GM12878 (cell line): ENCODE results near the gene PPHLN1. TPM values are rescaled to one million over a fixed set of nuclear protein-coding genes. Genes with fewer than 3 reads are reported as not detected.

Experiments used
- ASH2L ChIP-seq: fragments of 300-600, 200-600 bp; sonication (generic); IDR thresholded peaks from 2 replicates; pipeline ENCODE4 v1.6.1; 2017; ENCODE audit warnings: low read depth, mild to moderate bottlenecking, borderline replicate concordance
- BHLHE40 ChIP-seq, 2 experiments: fragments of 450-650 bp in 1 of 2; IDR thresholded peaks; 2 replicates each; pipeline ENCODE4 v1.6.1; 2011 to 2017; ENCODE audit warnings: low read depth in 2 of 2, borderline replicate concordance in 1 of 2, improper control_type of control experiment in 1 of 2, low read length in 1 of 2, mild to moderate bottlenecking in 1 of 2
- FOXM1 ChIP-seq: IDR thresholded peaks from 2 replicates; pipeline ENCODE4 v1.6.1; 2012; ENCODE audit warnings: low read depth, mild to moderate bottlenecking, inconsistent platforms, low read length, moderate library complexity
- GATAD2B ChIP-seq: fragments of 450-650 bp; conservative IDR thresholded peaks from 2 replicates; pipeline ENCODE4 v1.6.1; 2017; ENCODE audit warnings: low read depth, mild to moderate bottlenecking, moderate library complexity
- IKZF1 ChIP-seq: fragments of 450-650 bp; conservative IDR thresholded peaks from 2 replicates; pipeline ENCODE4 v1.6.1; 2017; ENCODE audit warnings: antibody characterized with exemption, mild to moderate bottlenecking
- JUNB ChIP-seq: IDR thresholded peaks from 2 replicates; pipeline ENCODE4 v1.6.1; 2016; ENCODE audit warnings: antibody characterized with exemption, mild to moderate bottlenecking
- MEF2A ChIP-seq: IDR thresholded peaks from 2 replicates; pipeline ENCODE4 v1.6.1; 2011; ENCODE audit warnings: low read depth, mild to moderate bottlenecking, low read length, moderate library complexity; ENCODE audit not compliant: insufficient read depth
- MXI1 ChIP-seq: fragments of 150-350 bp; IDR thresholded peaks from 2 replicates; pipeline ENCODE4 v1.6.1; 2011; ENCODE audit warnings: low read depth, mild to moderate bottlenecking, inconsistent platforms, low read length, improper control_type of control experiment
- NFYA ChIP-seq: IDR thresholded peaks from 2 replicates; pipeline ENCODE4 v1.6.1; 2011; ENCODE audit warnings: low read depth, mild to moderate bottlenecking, low read length, improper control_type of control experiment, borderline replicate concordance
- SMAD1 ChIP-seq: fragments of 450-650 bp; IDR thresholded peaks from 2 replicates; pipeline ENCODE4 v1.6.1; 2018; ENCODE audit warnings: mild to moderate bottlenecking, low read depth; ENCODE audit not compliant: partially characterized antibody
- SP1 ChIP-seq: IDR thresholded peaks from one replicate; pipeline ENCODE4 v1.6.1; 2011; ENCODE audit warnings: low read depth, low read length
- SPI1 ChIP-seq: IDR thresholded peaks from 2 replicates; pipeline ENCODE4 v1.6.1; 2011; ENCODE audit warnings: low read depth, mild to moderate bottlenecking, low read length, moderate library complexity, borderline replicate concordance; ENCODE audit not compliant: insufficient read depth
- polyA plus RNA-seq, 11 experiments: library from polyadenylated mRNA; depleted of rRNA in 4 of 11; unstranded in 6 of 11; stranded (reverse) in 5 of 11; fragments of >200 nt; fragmentation: Nextera tagmentation in 4 of 11; fragmentation: Illumina TruSeq in 1 of 11; extraction: Ambion mirVana in 4 of 11; extraction: Trizol in 1 of 11; gene quantifications; 1 replicate in 1 of 11; 2 replicates in 10 of 11; pipeline versions ENCODE4 v1.2.1 to v1.2.3, GENCODE V29; 2011 to 2016; ENCODE audit warnings: inconsistent platforms in 2 of 11, missing spikeins in 2 of 11, low read depth in 1 of 11
- total RNA-seq, 4 experiments: library from RNA; depleted of rRNA in 3 of 4; stranded (reverse); fragments of >200 nt in 3 of 4; fragmentation: Illumina TruSeq in 1 of 4; extraction: Trizol in 1 of 4; gene quantifications; 2 replicates each; pipeline versions ENCODE4 v1.2.1 to v1.2.3, GENCODE V29; 2013 to 2021
- TF ChIP-seq, protein P1 (sequence below): fragments of 450-650 bp; IDR thresholded peaks from 2 replicates; pipeline ENCODE4 v1.6.1; 2016; ENCODE audit warnings: mild to moderate bottlenecking
- TF ChIP-seq, protein P2 (sequence below): fragments of 450-650 bp; IDR thresholded peaks from 2 replicates; pipeline ENCODE4 v1.6.1; 2017; ENCODE audit warnings: antibody characterized with exemption, mild to moderate bottlenecking, moderate library complexity

Gene PPHLN1
- total and polyA plus RNA-seq, 10 of the 15 experiments (the other 5 are each of a cell fraction or from before 2014, with no cell fraction given) = 73.6 to 117 (median 92.1) TPM

DNA sequence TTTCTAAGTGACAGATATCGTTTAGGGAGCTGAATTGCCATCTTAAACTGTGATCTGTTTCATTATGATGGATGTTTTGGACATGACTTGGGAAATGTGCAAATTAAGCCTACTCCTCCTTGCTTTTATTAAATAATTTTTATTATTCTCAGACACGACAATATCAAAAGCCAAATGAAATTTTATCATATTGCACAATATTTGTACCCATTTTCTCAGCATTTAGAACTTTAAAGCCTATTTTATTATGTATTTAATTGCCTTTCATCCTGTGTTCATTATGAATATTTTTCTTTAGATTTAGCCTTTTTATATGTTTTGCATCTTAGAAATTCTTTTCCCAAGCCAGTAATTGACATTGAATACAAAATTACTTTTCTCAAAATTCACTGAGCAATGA is 102.9 kb downstream of the PPHLN1 start (continued):
- TF ChIP-seq MXI1 (no peak), NFYA (no peak), JUNB (no peak), ASH2L (no peak), FOXM1 (no peak), SPI1 (no peak), GATAD2B (no peak), BHLHE40 (IDR thresholded peaks at IDR 0.05; ENCODE audit: borderline replicate concordance in 1 of 2, low read depth in 2 of 2, low read length in 1 of 2) (no peak), SP1 (no peak), IKZF1 (no peak), MEF2A (no peak), SMAD1 (no peak)
- TF ChIP-seq, protein P1, sequence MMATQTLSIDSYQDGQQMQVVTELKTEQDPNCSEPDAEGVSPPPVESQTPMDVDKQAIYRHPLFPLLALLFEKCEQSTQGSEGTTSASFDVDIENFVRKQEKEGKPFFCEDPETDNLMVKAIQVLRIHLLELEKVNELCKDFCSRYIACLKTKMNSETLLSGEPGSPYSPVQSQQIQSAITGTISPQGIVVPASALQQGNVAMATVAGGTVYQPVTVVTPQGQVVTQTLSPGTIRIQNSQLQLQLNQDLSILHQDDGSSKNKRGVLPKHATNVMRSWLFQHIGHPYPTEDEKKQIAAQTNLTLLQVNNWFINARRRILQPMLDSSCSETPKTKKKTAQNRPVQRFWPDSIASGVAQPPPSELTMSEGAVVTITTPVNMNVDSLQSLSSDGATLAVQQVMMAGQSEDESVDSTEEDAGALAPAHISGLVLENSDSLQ = no peak
- TF ChIP-seq, protein P2, sequence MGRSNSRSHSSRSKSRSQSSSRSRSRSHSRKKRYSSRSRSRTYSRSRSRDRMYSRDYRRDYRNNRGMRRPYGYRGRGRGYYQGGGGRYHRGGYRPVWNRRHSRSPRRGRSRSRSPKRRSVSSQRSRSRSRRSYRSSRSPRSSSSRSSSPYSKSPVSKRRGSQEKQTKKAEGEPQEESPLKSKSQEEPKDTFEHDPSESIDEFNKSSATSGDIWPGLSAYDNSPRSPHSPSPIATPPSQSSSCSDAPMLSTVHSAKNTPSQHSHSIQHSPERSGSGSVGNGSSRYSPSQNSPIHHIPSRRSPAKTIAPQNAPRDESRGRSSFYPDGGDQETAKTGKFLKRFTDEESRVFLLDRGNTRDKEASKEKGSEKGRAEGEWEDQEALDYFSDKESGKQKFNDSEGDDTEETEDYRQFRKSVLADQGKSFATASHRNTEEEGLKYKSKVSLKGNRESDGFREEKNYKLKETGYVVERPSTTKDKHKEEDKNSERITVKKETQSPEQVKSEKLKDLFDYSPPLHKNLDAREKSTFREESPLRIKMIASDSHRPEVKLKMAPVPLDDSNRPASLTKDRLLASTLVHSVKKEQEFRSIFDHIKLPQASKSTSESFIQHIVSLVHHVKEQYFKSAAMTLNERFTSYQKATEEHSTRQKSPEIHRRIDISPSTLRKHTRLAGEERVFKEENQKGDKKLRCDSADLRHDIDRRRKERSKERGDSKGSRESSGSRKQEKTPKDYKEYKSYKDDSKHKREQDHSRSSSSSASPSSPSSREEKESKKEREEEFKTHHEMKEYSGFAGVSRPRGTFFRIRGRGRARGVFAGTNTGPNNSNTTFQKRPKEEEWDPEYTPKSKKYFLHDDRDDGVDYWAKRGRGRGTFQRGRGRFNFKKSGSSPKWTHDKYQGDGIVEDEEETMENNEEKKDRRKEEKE = no peak
